Uterus (tissue), 4 donors: ENCODE results near the gene AKAP12. TPM values are rescaled to one million over a fixed set of nuclear protein-coding genes. Genes with fewer than 3 reads are reported as not detected.
"Not testable (repeated sequence)": the region's sequence is repeated elsewhere in the genome, so short reads cannot be mapped to it uniquely, and the experiment has no call there.

ENCODE experiments used
- DNase-seq, 2 donors: peaks; one replicate each; pipeline ENCODE4 v3.0.0-alpha.2; 2019 to 2020
- H3K27ac ChIP-seq, 2 donors: fragments of 200-600 bp; sonication (generic); 1 replicate in 1 of 2; 2 replicates in 1 of 2; pipeline ENCODE4 v1.5.1; 2016 to 2018
- H3K27me3 ChIP-seq, 2 donors: fragments of 200-600 bp; sonication (generic); one replicate each; pipeline ENCODE4 v1.5.1; 2018 to 2019; ENCODE audit warnings: control low read depth in 1 of 2
- H3K36me3 ChIP-seq, 2 donors: fragments of 200-600 bp; sonication (generic); one replicate each; pipeline ENCODE4 v1.5.1; 2019; ENCODE audit warnings: control low read depth in 1 of 2
- H3K4me1 ChIP-seq, 2 donors: fragments of 200-600 bp; sonication (generic); one replicate each; pipeline ENCODE4 v1.5.1; 2018 to 2019; ENCODE audit warnings: control low read depth in 1 of 2
- H3K4me3 ChIP-seq, 2 donors: fragments of 200-600 bp; sonication (generic); 1 replicate in 1 of 2; 2 replicates in 1 of 2; pipeline ENCODE4 v1.5.1; 2018 to 2019; ENCODE audit warnings: mild to moderate bottlenecking in 1 of 2
- H3K9me3 ChIP-seq, 2 donors: fragments of 200-600 bp; sonication (generic); one replicate each; pipeline ENCODE4 v1.5.1; 2019; ENCODE audit warnings: control low read depth in 1 of 2
- CTCF ChIP-seq, 4 experiments: fragments of 200-600 bp in 2 of 4; fragments of 450-650 bp in 2 of 4; sonication (generic) in 2 of 4; IDR thresholded peaks; one replicate each; pipeline ENCODE4 v1.5.1; 2016 to 2019; ENCODE audit warnings: antibody characterized with exemption in 4 of 4, mild to moderate bottlenecking in 2 of 4, moderate library complexity in 1 of 4
- POLR2A ChIP-seq, 2 donors: fragments of 450-650 bp; IDR thresholded peaks; one replicate each; pipeline ENCODE4 v1.6.1; 2016; ENCODE audit warnings: antibody characterized with exemption in 2 of 2, mild to moderate bottlenecking in 1 of 2, moderate library complexity in 1 of 2
- intact Hi-C: fragments of 100-400 bp; cut with DNase I; formaldehyde crosslinking; loops from one replicate; pipeline ENCODE4 v1.15.1; 2023; ENCODE audit warnings: low total_unique reads
- total RNA-seq, 4 donors: library from RNA; depleted of rRNA in 3 of 4; stranded (reverse); fragments of >200 nt in 3 of 4; gene quantifications; one replicate each; pipeline versions ENCODE4 v1.1.0 to v1.2.4, GENCODE V29; 2014 to 2023
- donor health status: DM: yes; HTN: yes; CAD: no.

The AKAP12 gene
- total RNA-seq, 4 donors from 2014 or later: 47.6 to 218 (median 70.2) TPM

DNA sequence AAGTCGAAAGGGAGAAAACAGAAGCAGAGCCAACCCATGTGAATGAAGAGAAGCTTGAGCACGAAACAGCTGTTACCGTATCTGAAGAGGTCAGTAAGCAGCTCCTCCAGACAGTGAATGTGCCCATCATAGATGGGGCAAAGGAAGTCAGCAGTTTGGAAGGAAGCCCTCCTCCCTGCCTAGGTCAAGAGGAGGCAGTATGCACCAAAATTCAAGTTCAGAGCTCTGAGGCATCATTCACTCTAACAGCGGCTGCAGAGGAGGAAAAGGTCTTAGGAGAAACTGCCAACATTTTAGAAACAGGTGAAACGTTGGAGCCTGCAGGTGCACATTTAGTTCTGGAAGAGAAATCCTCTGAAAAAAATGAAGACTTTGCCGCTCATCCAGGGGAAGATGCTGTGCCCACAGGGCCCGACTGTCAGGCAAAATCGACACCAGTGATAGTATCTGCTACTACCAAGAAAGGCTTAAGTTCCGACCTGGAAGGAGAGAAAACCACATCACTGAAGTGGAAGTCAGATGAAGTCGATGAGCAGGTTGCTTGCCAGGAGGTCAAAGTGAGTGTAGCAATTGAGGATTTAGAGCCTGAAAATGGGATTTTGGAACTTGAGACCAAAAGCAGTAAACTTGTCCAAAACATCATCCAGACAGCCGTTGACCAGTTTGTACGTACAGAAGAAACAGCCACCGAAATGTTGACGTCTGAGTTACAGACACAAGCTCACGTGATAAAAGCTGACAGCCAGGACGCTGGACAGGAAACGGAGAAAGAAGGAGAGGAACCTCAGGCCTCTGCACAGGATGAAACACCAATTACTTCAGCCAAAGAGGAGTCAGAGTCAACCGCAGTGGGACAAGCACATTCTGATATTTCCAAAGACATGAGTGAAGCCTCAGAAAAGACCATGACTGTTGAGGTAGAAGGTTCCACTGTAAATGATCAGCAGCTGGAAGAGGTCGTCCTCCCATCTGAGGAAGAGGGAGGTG, 112.9 kb downstream of the AKAP12 start:
- Histone ChIP-seq H3K4me1 (no peaks in the 10 kb centered on the region), H3K36me3 (no peaks in the 10 kb centered on the region), H3K27ac (no peak overlapping the region), H3K4me3 (no peak overlapping the region), H3K9me3 (no peaks in the 10 kb centered on the region), H3K27me3 (no peaks in the 10 kb centered on the region)
- DNase-seq: no peak
- intact Hi-C loops: no loop called here
- TF ChIP-seq POLR2A (IDR thresholded peaks at IDR 0.05) (no peak), CTCF (IDR thresholded peaks at IDR 0.05) (no peak)

DNA sequence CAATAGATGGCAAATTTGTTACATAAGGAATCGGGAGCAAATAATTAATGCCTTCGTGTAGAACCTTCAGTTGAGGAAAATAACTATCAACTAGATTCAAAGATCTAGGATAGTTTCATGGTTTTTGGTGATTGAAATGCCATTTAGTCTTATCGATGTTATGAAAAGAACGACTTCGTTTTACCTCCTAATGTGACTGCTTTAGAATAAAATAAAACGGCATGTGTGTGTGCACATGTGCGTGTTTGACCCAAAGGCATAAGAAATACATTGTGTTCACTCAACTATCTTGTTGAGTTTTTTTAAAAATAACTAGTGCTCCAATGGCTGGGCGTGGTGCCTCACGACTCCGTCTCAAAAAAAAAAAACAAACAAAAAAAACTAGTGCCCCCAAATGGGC, 114.0 kb downstream of the AKAP12 start:
- Histone ChIP-seq H3K4me3 (no peak overlapping the region), H3K27ac (no peak overlapping the region), H3K9me3 (no peaks in the 10 kb centered on the region), H3K4me1 (no peaks in the 10 kb centered on the region), H3K27me3 (no peaks in the 10 kb centered on the region), H3K36me3 (no peaks in the 10 kb centered on the region)
- intact Hi-C loops: no loop called here
- TF ChIP-seq POLR2A (IDR thresholded peaks at IDR 0.05): no peak
- no peak for TF ChIP-seq CTCF (IDR thresholded peaks at IDR 0.05)
- DNase-seq: no peak

- H3K36me3 ChIP-seq, intact Hi-C loops, H3K9me3 ChIP-seq, H3K4me3 ChIP-seq, H3K4me1 ChIP-seq, H3K27ac ChIP-seq, DNase-seq, H3K27me3 ChIP-seq: not testable (repeated sequence)
Measured at GRCh38 chr6:151356983-151357382, 117.2 kb downstream of the AKAP12 start.

DNA sequence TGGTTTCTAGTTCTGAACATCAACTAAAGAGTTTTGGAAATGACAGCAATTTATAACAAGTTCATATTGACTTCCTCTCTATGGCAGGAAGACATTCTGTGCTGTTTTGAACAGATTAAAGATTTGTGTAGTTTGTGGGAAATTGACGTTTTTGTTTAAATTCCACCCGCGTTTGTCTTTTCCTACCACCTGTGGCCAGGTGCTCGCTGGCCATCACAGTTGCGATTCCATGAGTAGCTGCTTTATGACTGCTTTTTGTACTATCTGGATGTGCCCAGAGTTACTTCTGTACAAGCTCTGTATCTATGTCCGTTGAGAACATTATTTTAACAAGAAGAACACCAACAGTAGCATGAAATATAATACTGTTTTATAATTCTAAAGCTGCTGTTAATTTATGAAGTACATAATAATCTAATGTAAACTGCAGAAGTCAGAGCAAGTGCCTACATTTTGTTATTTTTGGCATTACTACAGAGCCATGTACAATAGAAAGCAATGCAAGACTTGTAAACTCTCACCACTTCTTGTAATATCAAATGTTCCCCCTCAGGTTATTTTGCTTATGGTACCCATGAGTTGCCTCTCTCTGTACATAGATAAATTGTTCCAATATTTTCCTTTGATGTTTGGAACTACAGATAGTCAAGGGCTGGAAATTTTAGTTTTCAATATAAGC, 118.1 kb downstream of the AKAP12 start:
- DNase-seq: no peak
- H3K9me3 ChIP-seq: no peaks in the 10 kb centered on the region
- no peak overlapping the region for H3K27ac ChIP-seq
- H3K4me3 ChIP-seq: no peak overlapping the region
- no peaks in the 10 kb centered on the region for H3K27me3 ChIP-seq
- H3K4me1 ChIP-seq: no peaks in the 10 kb centered on the region
- TF ChIP-seq POLR2A (IDR thresholded peaks at IDR 0.05) (no peak), CTCF (IDR thresholded peaks at IDR 0.05) (no peak)
- no peaks in the 10 kb centered on the region for H3K36me3 ChIP-seq
- intact Hi-C loops: no loop called here

GRCh38 chr6:151358475-151358874, 118.7 kb downstream of the AKAP12 start:
- Histone ChIP-seq H3K4me3 (no peak overlapping the region), H3K36me3 (no peaks in the 10 kb centered on the region), H3K27me3 (no peaks in the 10 kb centered on the region), H3K9me3 (no peaks in the 10 kb centered on the region), H3K4me1 (no peaks in the 10 kb centered on the region), H3K27ac (no peak overlapping the region)
- no peak for TF ChIP-seq CTCF (IDR thresholded peaks at IDR 0.05)
- TF ChIP-seq POLR2A (IDR thresholded peaks at IDR 0.05): no peak
- DNase-seq: no peak
- intact Hi-C loops: no loop called here
